A549 (cell line): ENCODE results near the gene FCHSD1.

Experiments used
- KDM1A ChIP-seq: fragments of 200-600 bp; sonication (generic); IDR thresholded peaks from 2 replicates; pipeline ENCODE4 v1.6.1; 2016; ENCODE audit warnings: low read depth, mild to moderate bottlenecking
- TF ChIP-seq, protein P1 (sequence below): fragments of >200 bp; sonication (Bioruptor Twin); formaldehyde crosslinking; IDR thresholded peaks from 3 replicates; pipeline ENCODE4 v1.5.1; 2016

GRCh38 chr5:141657404-141657803 is 6.2 kb upstream of the FCHSD1 start:
- TF ChIP-seq KDM1A, result no peak
- TF ChIP-seq, protein P1, sequence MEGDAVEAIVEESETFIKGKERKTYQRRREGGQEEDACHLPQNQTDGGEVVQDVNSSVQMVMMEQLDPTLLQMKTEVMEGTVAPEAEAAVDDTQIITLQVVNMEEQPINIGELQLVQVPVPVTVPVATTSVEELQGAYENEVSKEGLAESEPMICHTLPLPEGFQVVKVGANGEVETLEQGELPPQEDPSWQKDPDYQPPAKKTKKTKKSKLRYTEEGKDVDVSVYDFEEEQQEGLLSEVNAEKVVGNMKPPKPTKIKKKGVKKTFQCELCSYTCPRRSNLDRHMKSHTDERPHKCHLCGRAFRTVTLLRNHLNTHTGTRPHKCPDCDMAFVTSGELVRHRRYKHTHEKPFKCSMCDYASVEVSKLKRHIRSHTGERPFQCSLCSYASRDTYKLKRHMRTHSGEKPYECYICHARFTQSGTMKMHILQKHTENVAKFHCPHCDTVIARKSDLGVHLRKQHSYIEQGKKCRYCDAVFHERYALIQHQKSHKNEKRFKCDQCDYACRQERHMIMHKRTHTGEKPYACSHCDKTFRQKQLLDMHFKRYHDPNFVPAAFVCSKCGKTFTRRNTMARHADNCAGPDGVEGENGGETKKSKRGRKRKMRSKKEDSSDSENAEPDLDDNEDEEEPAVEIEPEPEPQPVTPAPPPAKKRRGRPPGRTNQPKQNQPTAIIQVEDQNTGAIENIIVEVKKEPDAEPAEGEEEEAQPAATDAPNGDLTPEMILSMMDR, result no peak
